Mammary epithelial cell (primary cell): Measurements from ENCODE around the gene C3orf49.

Experiments
- EZH2 ChIP-seq: IDR thresholded peaks from 2 replicates; pipeline ENCODE4 v1.6.1; 2012; ENCODE audit warnings: low read length, inconsistent platforms, borderline replicate concordance
- TF ChIP-seq, protein P1 (sequence below), 2 donors: IDR thresholded peaks in 1 of 2; conservative IDR thresholded peaks in 1 of 2; 2 replicates each; pipeline ENCODE4 v1.5.1; 2011 to 2012; ENCODE audit warnings: inconsistent platforms in 2 of 2, low read length in 2 of 2, mild to moderate bottlenecking in 2 of 2, control low read depth in 1 of 2, low read depth in 1 of 2; ENCODE audit not compliant: insufficient read depth in 1 of 2; ENCODE audit errors: extremely low read depth in 1 of 2

DNA sequence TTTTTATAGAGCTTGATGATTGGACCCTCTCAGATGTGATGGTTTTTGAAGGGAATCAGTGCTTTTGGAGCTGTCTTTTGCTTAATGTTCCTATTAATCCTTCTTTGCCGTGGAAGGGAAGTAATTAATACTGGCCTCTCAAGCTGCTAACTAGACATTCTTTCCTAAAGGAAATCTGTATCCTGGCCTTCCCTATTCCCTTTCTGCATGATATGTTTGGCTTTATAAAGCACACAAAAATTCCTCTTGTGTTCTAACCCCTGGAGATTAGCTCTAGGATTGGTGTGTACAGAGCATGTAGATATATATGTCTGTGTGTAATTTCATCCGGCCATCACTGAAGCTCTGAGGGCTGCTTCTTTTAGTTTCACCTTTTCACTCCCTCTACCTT is 51.5 kb downstream of the C3orf49 start:
- TF ChIP-seq, protein P1, sequence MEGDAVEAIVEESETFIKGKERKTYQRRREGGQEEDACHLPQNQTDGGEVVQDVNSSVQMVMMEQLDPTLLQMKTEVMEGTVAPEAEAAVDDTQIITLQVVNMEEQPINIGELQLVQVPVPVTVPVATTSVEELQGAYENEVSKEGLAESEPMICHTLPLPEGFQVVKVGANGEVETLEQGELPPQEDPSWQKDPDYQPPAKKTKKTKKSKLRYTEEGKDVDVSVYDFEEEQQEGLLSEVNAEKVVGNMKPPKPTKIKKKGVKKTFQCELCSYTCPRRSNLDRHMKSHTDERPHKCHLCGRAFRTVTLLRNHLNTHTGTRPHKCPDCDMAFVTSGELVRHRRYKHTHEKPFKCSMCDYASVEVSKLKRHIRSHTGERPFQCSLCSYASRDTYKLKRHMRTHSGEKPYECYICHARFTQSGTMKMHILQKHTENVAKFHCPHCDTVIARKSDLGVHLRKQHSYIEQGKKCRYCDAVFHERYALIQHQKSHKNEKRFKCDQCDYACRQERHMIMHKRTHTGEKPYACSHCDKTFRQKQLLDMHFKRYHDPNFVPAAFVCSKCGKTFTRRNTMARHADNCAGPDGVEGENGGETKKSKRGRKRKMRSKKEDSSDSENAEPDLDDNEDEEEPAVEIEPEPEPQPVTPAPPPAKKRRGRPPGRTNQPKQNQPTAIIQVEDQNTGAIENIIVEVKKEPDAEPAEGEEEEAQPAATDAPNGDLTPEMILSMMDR (conservative IDR thresholded peaks at IDR 0.05 in 1 of 2, IDR thresholded peaks at IDR 0.05 in 1 of 2; ENCODE audit: extremely low read depth in 1 of 2, insufficient read depth in 1 of 2, low read depth in 1 of 2, low read length in 2 of 2) = no peak
- no peak for TF ChIP-seq EZH2
